AG09319 (cell line): ENCODE data around the gene ACP7.
"Not testable (repeated sequence)": the region's sequence is repeated elsewhere in the genome, so short reads cannot be mapped to it uniquely, and the experiment has no call there.

ENCODE experiments used
- DNase-seq: peaks from one replicate; pipeline ENCODE4 v3.0.0-alpha.2; 2010; ENCODE audit warnings: low read depth; ENCODE audit errors: extremely low read depth
- TF ChIP-seq, protein P1 (sequence below): IDR thresholded peaks from 2 replicates; pipeline ENCODE4 v1.5.1; 2011; ENCODE audit warnings: low read depth, mild to moderate bottlenecking, inconsistent platforms, low read length, moderate library complexity

Gene ACP7

GRCh38 chr19:39139971-39140453, 55.8 kb downstream of the ACP7 start:
- TF ChIP-seq, protein P1, sequence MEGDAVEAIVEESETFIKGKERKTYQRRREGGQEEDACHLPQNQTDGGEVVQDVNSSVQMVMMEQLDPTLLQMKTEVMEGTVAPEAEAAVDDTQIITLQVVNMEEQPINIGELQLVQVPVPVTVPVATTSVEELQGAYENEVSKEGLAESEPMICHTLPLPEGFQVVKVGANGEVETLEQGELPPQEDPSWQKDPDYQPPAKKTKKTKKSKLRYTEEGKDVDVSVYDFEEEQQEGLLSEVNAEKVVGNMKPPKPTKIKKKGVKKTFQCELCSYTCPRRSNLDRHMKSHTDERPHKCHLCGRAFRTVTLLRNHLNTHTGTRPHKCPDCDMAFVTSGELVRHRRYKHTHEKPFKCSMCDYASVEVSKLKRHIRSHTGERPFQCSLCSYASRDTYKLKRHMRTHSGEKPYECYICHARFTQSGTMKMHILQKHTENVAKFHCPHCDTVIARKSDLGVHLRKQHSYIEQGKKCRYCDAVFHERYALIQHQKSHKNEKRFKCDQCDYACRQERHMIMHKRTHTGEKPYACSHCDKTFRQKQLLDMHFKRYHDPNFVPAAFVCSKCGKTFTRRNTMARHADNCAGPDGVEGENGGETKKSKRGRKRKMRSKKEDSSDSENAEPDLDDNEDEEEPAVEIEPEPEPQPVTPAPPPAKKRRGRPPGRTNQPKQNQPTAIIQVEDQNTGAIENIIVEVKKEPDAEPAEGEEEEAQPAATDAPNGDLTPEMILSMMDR = no peak

DNA sequence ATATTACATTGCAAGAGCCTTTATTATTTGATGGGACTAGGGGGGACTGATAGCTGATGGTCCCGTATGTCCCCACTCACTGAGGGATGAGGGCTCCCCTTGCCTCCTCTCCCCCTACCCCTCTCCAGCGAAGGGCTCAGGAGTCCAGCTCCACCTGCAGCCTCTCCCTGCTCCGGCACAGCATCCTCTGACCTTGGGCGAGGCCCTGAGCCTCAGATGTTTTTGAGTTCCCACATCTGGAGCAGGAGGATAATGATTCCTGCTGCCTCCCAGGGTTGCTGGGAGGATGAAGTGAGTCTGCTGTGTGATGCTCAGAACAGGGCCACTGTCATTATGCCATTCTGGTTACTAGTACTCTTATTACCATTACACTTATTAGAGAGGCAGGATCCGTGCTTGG, 56.4 kb downstream of the ACP7 start:
- TF ChIP-seq, protein P1 = no peak
- DNase-seq = no peak

More at GRCh38 chr19:39139971-39140453, 55.8 kb downstream of the ACP7 start:
- no peak for DNase-seq

- DNase-seq = no peak
These were observed 57.8 kb downstream of the ACP7 start for GRCh38 chr19:39141929-39142328.

GRCh38 chr19:39142630-39143029, 58.5 kb downstream of the ACP7 start:
- TF ChIP-seq, protein P1 = no peak
- DNase-seq = no peak

More at GRCh38 chr19:39141929-39142328, 57.8 kb downstream of the ACP7 start:
- TF ChIP-seq, protein P1 = no peak

GRCh38 chr19:39143757-39144289, 59.7 kb downstream of the ACP7 start:
- not testable (repeated sequence) for DNase-seq

- DNase-seq = no peak
- TF ChIP-seq, protein P1 = no peak
These were observed 60.3 kb downstream of the ACP7 start for GRCh38 chr19:39144290-39145071.

DNA sequence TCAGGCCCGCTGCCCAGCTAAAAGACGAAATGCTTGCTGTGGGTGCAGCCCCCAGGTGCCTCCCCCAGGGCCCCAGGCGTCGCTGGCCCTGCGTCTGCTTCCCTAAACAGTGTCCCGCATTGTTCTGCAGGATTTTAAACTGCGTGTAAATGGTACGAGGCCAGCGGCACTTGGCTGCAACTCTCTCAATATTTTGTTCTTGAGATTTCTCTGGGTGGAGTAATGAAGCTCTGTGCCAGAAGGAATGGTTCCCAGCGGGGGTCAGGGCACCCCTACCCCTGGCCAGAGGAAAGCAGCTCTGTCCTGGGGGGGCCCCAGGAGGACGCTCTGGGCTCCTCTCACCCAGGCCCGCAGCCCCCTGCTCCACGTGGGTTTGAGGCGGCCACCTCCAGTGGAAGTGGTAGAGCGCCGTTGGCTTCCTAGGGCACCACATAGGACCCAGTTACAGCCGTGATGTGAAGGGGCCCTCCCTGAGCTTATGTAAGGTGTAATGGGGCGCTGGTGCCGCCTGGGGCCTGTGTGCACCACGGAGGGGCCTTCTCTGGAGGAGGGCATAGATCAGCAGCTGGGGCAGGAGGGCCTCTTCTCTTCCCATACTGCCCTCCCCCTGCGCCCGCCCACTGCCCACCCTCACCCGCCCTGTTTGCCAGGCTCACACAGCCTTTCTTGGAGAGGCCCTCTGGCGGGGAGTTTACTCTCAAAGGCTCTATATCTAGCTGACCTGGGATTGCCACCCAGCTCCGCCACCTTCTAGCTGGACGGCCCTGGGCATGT, 61.2 kb downstream of the ACP7 start:
- TF ChIP-seq, protein P1 = no peak
- DNase-seq = no peak
